OCI-LY3 (cell line): ENCODE results near the gene RAPGEF5.

Experiments
- H2AFZ ChIP-seq: fragments of 200-600, 300-600 bp; shearing (Covaris generic); 2 replicates; pipeline ENCODE4 v1.6.0; 2014; ENCODE audit warnings: antibody characterized with exemption, low read depth, low read length
- H3K27ac ChIP-seq: fragments of 200-600, 300-600 bp; sonication (generic); 2 replicates; pipeline ENCODE4 v1.5.1; 2014; ENCODE audit warnings: mild to moderate bottlenecking, low read length, moderate library complexity, mixed read lengths
- H3K27me3 ChIP-seq: fragments of 200-600, 300-600 bp; sonication (generic); 2 replicates; pipeline ENCODE4 v1.6.1; 2014; ENCODE audit warnings: low read depth, low read length, mixed read lengths
- H3K36me3 ChIP-seq: fragments of 200-600, 300-600 bp; sonication (generic); replicated peaks from 2 replicates; pipeline ENCODE3; 2014; ENCODE audit warnings: low read depth, low read length, mixed read lengths
- H3K4me1 ChIP-seq: fragments of 300-600, 200-600 bp; sonication (generic); 2 replicates; pipeline ENCODE4 v1.6.1; 2014; ENCODE audit warnings: low read length, mixed read lengths
- H3K4me2 ChIP-seq: fragments of 200-600, 300-600 bp; sonication (generic); 2 replicates; pipeline ENCODE4 v1.6.1; 2014; ENCODE audit warnings: low read length, mixed read lengths
- H3K4me3 ChIP-seq: fragments of 300-600, 200-600 bp; sonication (generic); 2 replicates; pipeline ENCODE4 v1.5.1; 2014; ENCODE audit warnings: antibody characterized with exemption, mild to moderate bottlenecking, low read length, moderate library complexity
- H3K79me2 ChIP-seq: fragments of 300-600, 200-600 bp; shearing (Covaris generic); 2 replicates; pipeline ENCODE4 v1.6.1; 2014; ENCODE audit warnings: mild to moderate bottlenecking, low read length, mixed read lengths
- H3K9ac ChIP-seq: fragments of 300-600, 200-600 bp; shearing (Covaris generic); 2 replicates; pipeline ENCODE4 v1.6.0; 2014; ENCODE audit warnings: mild to moderate bottlenecking, low read length, moderate library complexity
- H3K9me3 ChIP-seq: fragments of 200-600, 300-600 bp; shearing (Covaris generic); 2 replicates; pipeline ENCODE4 v1.6.1; 2014; ENCODE audit warnings: low read length, mixed read lengths; ENCODE audit not compliant: insufficient read depth
- H4K20me1 ChIP-seq: fragments of 200-600, 300-600 bp; sonication (generic); 2 replicates; pipeline ENCODE4 v1.6.1; 2016; ENCODE audit warnings: low read length, mixed read lengths; ENCODE audit not compliant: insufficient read depth
- EZH2phosphoT487 ChIP-seq: fragments of 200-600 bp; shearing (Covaris generic); IDR thresholded peaks from 2 replicates; pipeline ENCODE4 v1.6.1; 2018; ENCODE audit warnings: antibody characterized with exemption, mixed run types, low read depth
- TF ChIP-seq, protein P1 (sequence below): fragments of 200-600, 300-600 bp; sonication (generic); IDR thresholded peaks from 2 replicates; pipeline ENCODE4 v1.5.1; 2014; ENCODE audit warnings: antibody characterized with exemption, low read length, low read depth

The RAPGEF5 gene

DNA sequence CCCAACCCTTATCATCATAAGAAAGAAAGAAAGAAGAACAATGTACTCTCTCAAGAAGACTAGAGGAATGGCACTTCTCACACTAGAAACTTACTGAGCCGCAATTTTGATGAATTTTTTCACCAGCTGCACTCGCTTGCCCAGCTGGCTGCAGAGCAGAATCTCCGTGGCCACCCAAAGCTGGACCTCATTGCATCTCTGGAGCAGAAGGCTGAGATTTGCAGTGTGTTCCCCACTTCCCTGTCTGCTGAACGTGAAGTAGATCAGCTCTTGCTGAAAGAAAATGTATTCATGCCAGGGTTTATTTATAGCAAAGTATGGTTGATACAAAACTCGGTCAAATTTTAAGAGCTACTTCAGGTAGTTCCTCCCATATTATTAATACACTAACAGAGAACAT, 212.0 kb downstream of the RAPGEF5 start:
- H3K4me1 ChIP-seq: no peaks in the 10 kb centered on the region
- H3K9me3 ChIP-seq: no peaks in the 10 kb centered on the region
- H3K9ac ChIP-seq: no peak overlapping the region
- no peak overlapping the region for H2AFZ ChIP-seq
- no peak overlapping the region for H3K27ac ChIP-seq
- TF ChIP-seq, protein P1, sequence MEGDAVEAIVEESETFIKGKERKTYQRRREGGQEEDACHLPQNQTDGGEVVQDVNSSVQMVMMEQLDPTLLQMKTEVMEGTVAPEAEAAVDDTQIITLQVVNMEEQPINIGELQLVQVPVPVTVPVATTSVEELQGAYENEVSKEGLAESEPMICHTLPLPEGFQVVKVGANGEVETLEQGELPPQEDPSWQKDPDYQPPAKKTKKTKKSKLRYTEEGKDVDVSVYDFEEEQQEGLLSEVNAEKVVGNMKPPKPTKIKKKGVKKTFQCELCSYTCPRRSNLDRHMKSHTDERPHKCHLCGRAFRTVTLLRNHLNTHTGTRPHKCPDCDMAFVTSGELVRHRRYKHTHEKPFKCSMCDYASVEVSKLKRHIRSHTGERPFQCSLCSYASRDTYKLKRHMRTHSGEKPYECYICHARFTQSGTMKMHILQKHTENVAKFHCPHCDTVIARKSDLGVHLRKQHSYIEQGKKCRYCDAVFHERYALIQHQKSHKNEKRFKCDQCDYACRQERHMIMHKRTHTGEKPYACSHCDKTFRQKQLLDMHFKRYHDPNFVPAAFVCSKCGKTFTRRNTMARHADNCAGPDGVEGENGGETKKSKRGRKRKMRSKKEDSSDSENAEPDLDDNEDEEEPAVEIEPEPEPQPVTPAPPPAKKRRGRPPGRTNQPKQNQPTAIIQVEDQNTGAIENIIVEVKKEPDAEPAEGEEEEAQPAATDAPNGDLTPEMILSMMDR: no peak
- TF ChIP-seq EZH2phosphoT487: no peak
- no peaks in the 10 kb centered on the region for H3K27me3 ChIP-seq
- no peak overlapping the region for H3K4me3 ChIP-seq
- H4K20me1 ChIP-seq: no peaks in the 10 kb centered on the region
- H3K79me2 ChIP-seq: no peaks in the 10 kb centered on the region
- H3K36me3 ChIP-seq: no peaks in the 10 kb centered on the region
- H3K4me2 ChIP-seq: no peak overlapping the region

GRCh38 chr7:22143491-22143890, 213.5 kb downstream of the RAPGEF5 start:
- no peaks in the 10 kb centered on the region for H4K20me1 ChIP-seq
- TF ChIP-seq, protein P1: no peak
- TF ChIP-seq EZH2phosphoT487: no peak
- no peak overlapping the region for H3K4me3 ChIP-seq
- H3K4me1 ChIP-seq: no peaks in the 10 kb centered on the region
- H3K79me2 ChIP-seq: no peaks in the 10 kb centered on the region
- no peaks in the 10 kb centered on the region for H3K27me3 ChIP-seq
- no peaks in the 10 kb centered on the region for H3K9me3 ChIP-seq
- no peaks in the 10 kb centered on the region for H3K36me3 ChIP-seq
- H3K27ac ChIP-seq: no peak overlapping the region
- no peak overlapping the region for H3K9ac ChIP-seq
- H3K4me2 ChIP-seq: no peak overlapping the region
- H2AFZ ChIP-seq: no peak overlapping the region

GRCh38 chr7:22142572-22142971, 214.4 kb downstream of the RAPGEF5 start:
- H3K4me2 ChIP-seq: no peak overlapping the region
- no peak overlapping the region for H3K4me3 ChIP-seq
- no peaks in the 10 kb centered on the region for H4K20me1 ChIP-seq
- H3K4me1 ChIP-seq: no peaks in the 10 kb centered on the region
- H3K9me3 ChIP-seq: no peaks in the 10 kb centered on the region
- H3K36me3 ChIP-seq: no peaks in the 10 kb centered on the region
- H3K27me3 ChIP-seq: no peaks in the 10 kb centered on the region
- no peak overlapping the region for H3K9ac ChIP-seq
- no peak overlapping the region for H3K27ac ChIP-seq
- TF ChIP-seq, protein P1: no peak
- no peak for TF ChIP-seq EZH2phosphoT487
- H2AFZ ChIP-seq: no peak overlapping the region
- no peaks in the 10 kb centered on the region for H3K79me2 ChIP-seq

- Histone ChIP-seq H3K36me3 (no peaks in the 10 kb centered on the region), H3K4me3 (no peak overlapping the region), H3K27ac (no peak overlapping the region), H3K9me3 (no peaks in the 10 kb centered on the region), H2AFZ (no peak overlapping the region), H3K9ac (no peak overlapping the region), H3K79me2 (no peaks in the 10 kb centered on the region), H3K4me2 (no peak overlapping the region), H4K20me1 (no peaks in the 10 kb centered on the region), H3K27me3 (no peaks in the 10 kb centered on the region), H3K4me1 (no peaks in the 10 kb centered on the region)
- TF ChIP-seq, protein P1: no peak
- no peak for TF ChIP-seq EZH2phosphoT487
These were observed 215.6 kb downstream of the RAPGEF5 start for GRCh38 chr7:22141355-22141754.
